Effector memory CD8-positive, alpha-beta T cell (primary cell): ENCODE measurements around the gene OR8D1.

Experiments
- ATAC-seq: fragments of 150-1000 bp; cut with Tn5 transposase; replicated peaks from 2 replicates; pipeline ENCODE4 v1.10.0; 2021; ENCODE audit warnings: mild to moderate bottlenecking, moderate library complexity
- DNase-seq, 3 experiments: peaks; one replicate each; pipeline ENCODE4 v3.0.0; 2021
- H3K27ac Mint-ChIP-seq, 2 donors: one replicate each; pipeline ENCODE4 v1.8.0; 2022; ENCODE audit warnings: mild to moderate bottlenecking in 2 of 2, mixed read lengths in 2 of 2, moderate library complexity in 2 of 2
- H3K27me3 Mint-ChIP-seq, 2 donors: one replicate each; pipeline ENCODE4 v1.8.0; 2022; ENCODE audit warnings: mixed read lengths in 2 of 2
- H3K36me3 Mint-ChIP-seq: one replicate; pipeline ENCODE4 v1.8.0; 2022; ENCODE audit warnings: mild to moderate bottlenecking, moderate library complexity, mixed read lengths; ENCODE audit not compliant: insufficient read depth
- H3K4me1 Mint-ChIP-seq, 2 donors: one replicate each; pipeline ENCODE4 v1.8.0; 2022; ENCODE audit warnings: low read depth in 2 of 2, mixed read lengths in 2 of 2
- H3K4me3 Mint-ChIP-seq, 2 donors: one replicate each; pipeline ENCODE4 v1.8.0; 2022; ENCODE audit warnings: mild to moderate bottlenecking in 2 of 2, mixed read lengths in 2 of 2, moderate library complexity in 2 of 2
- H3K9me3 Mint-ChIP-seq, 2 donors: one replicate each; pipeline ENCODE4 v1.8.0; 2022; ENCODE audit warnings: mixed read lengths in 2 of 2
- total RNA-seq, 9 experiments: gene quantifications; one replicate each; lab custom pipeline; 2026; lab: John Stamatoyannopoulos, UW

OR8D1 gene
- total RNA-seq = 0 to 0.06 (median 0) reads per million in 9 experiments

DNA sequence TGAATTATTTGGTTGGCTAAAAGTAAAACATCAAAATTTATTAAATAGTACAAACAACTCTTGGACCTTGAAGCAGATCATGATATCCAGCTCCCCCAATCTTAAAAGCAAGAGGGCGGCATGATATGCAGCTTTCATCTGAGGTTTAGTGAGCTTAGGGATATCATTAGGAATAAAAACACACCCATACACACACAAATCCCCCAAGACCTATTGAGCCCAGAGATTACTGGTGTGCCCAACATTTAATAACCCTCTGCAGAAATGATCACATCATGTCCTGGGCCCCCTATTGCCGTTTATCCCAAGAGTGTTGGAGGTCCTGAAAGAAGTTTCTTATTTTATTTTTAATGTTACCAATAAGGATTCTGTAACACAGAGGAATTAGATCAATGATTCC, at the start of gene OR8D1:
OR8D1 (minus strand) TSS at position 101 of the 400 bp plus-strand sequence. CDS start 3,183 bp downstream, outside the sequence.
- no peaks in the 10 kb centered on the region for H3K36me3 Mint-ChIP-seq
- H3K27ac Mint-ChIP-seq = no peak within 1 kb of the TSS
- ATAC-seq (no peak), DNase-seq (no peak)
- H3K27me3 Mint-ChIP-seq = no peaks in the 10 kb centered on the region
- H3K9me3 Mint-ChIP-seq = no peaks in the 10 kb centered on the region
- H3K4me1 Mint-ChIP-seq = no peaks in the 10 kb centered on the region
- H3K4me3 Mint-ChIP-seq = no peak within 1 kb of the TSS

DNA sequence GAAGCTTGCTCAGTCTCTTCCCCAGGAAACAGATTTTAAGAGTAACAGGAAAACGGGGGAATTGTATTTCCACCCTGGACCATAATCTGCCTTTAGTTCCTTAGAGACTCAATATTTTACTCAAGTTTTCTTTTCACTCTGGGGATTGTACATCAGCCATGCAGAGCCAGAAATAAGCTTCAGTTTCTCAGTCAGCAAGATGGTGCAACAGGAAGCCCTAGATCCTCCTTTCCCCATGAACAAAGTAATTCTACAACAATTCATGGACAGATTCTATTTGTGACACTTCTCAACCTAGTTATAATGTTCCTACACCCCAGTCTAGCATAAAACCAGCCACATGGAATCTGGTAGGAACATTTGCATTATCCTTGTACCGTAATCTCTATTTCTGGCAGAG, 45.8 kb upstream of the OR8D1 start:
- no peaks in the 10 kb centered on the region for H3K27me3 Mint-ChIP-seq
- DNase-seq (no peak), ATAC-seq (no peak)

DNA sequence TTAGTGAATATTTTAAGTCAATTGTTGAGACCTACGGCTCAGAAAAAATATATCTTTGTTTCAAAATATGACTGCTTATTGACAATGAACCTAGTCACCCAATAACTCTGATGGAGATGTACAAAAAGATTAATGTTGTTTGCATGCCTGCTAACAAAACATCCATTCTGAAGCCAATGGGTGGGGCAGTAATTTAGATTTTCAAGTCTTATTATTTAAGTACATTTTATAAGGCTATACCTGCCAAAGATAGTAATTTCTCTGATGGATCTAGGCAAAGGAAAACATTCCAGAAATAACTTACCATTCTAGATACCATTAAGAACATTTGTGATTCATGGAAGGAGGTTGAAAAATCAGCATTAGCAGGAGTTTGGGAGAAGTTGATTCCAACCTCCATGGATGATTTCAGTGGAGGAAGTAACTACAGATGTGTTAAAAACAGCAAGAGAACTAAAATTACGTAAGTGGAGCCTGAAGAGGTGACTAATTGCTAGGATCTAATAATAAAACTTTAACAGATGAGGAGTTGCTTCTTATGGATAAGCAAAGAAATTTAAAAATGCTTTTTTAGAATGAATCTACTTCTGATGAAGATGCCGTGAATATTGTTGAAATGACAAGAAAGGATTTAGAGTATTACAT, 32.7 kb upstream of the OR8D1 start:
- ATAC-seq = no peak
- H3K4me1 Mint-ChIP-seq = no peaks in the 10 kb centered on the region
- H3K36me3 Mint-ChIP-seq = no peaks in the 10 kb centered on the region
- DNase-seq = no peak
- H3K9me3 Mint-ChIP-seq = peaks cover 0 to 4% of the 10 kb centered on the region in 2 donors
- no peaks in the 10 kb centered on the region for H3K27me3 Mint-ChIP-seq
- H3K4me3 Mint-ChIP-seq = no peak overlapping the region
- no peak overlapping the region for H3K27ac Mint-ChIP-seq

More for the DNA sequence above, 45.8 kb upstream of the OR8D1 start:
- Mint-ChIP-seq H3K9me3 (peaks cover 3 to 5% of the 10 kb centered on the region in 2 donors), H3K4me3 (no peak overlapping the region), H3K4me1 (no peaks in the 10 kb centered on the region), H3K36me3 (peaks cover 4% of the 10 kb centered on the region), H3K27ac (no peak overlapping the region)

DNA sequence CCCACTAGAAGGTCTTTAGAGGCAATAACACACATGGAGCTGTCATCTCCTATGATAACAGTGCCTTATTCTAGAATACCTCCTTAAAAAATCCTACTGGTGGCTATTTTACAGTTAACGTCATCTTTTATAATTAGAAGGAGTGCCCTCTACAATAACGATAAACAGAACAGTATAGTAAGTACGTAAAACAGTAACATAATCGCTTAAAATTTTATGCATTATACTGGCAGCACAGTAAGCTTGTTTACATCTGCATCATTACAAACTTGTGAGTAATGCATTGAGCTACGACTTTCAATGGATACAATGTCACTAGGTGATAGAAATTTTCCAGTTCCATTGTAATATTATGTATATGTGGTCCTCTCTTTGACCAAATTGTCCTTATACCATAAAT, 30.6 kb upstream of the OR8D1 start:
- ATAC-seq (no peak), DNase-seq (no peak)
- Mint-ChIP-seq H3K27me3 (no peaks in the 10 kb centered on the region), H3K27ac (no peak overlapping the region), H3K4me3 (no peak overlapping the region), H3K9me3 (peaks cover 3% of the 10 kb centered on the region in 2 donors), H3K4me1 (no peaks in the 10 kb centered on the region), H3K36me3 (no peaks in the 10 kb centered on the region)

DNA sequence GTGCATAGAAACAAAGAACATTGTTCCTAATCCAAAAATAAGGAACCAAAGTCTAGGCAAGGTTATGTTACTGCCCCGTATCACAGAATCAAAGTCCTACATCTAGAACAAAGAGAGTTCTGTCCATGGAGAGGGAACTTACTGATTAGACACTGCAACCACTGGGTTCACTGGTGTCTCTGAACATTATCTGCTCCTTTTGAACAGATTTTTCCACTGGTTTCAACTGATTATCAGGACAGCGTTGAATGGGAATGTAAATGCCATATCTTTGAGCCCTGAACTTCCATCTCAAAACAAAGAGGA, 26.3 kb upstream of the OR8D1 start:
- Mint-ChIP-seq H3K4me1 (no peaks in the 10 kb centered on the region), H3K27me3 (no peaks in the 10 kb centered on the region), H3K36me3 (no peaks in the 10 kb centered on the region), H3K4me3 (no peak overlapping the region), H3K27ac (no peak overlapping the region), H3K9me3 (peaks cover 3 to 10% of the 10 kb centered on the region in 2 donors)
- DNase-seq = no peak
- no peak for ATAC-seq

DNA sequence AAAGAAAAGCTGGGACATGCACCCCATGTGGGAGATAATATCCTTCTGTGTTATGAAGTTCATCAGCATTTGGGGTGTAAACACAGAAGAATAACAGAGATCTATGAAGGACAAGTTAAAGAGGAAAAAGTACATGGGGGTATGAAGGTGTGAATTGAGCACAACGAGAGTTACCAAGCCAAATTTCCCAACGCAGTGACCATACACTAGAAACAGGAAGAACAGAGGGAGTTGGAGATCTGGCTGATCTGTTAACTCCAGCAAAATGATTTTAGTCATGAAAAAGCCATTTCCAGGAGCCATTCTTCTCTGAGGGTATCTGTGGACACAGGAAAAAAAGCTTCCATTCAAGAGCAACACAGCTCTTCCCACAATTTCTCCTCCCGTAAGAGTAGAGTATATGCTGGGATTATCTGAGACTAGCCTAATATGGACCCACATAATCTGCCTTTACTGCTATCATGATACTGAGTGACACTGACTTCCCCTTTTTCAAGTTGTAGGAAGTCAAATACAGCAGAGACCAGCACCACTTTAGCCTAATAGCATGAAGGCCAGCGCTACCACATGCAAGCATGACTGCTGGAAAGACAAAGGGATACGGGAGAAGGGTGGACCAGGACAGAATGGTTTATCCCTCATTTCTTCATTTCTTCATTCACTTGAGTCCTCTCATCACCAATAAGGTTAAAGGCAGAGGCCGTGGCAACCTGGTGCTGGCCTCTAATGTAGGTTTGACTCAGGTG, 25.8 kb upstream of the OR8D1 start:
- DNase-seq = no peak
- no peak overlapping the region for H3K27ac Mint-ChIP-seq
- no peaks in the 10 kb centered on the region for H3K36me3 Mint-ChIP-seq
- H3K9me3 Mint-ChIP-seq = peaks cover 3 to 10% of the 10 kb centered on the region in 2 donors
- H3K4me1 Mint-ChIP-seq = no peaks in the 10 kb centered on the region
- no peak for ATAC-seq
- H3K4me3 Mint-ChIP-seq = no peak overlapping the region
- H3K27me3 Mint-ChIP-seq = no peaks in the 10 kb centered on the region

DNA sequence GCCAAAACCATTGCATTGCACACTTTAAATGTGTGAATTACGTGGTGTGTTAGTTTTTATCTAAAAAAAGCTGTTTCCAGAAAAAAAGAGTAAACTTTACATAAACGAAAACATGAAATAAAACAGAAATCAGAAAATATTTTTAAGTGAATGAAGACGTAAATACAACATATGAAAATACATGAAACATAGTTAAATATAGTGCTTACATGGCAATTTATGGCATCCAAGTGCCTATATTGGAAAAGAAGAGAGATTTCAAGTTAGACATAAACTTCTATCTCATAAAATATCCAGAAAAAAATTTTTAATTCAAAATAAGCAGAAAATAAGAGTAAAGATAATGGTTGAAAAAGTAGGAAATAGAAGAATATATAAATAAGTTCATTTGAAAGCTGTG, 18.1 kb upstream of the OR8D1 start:
- ATAC-seq = no peak
- H3K4me1 Mint-ChIP-seq = no peaks in the 10 kb centered on the region
- no peaks in the 10 kb centered on the region for H3K27me3 Mint-ChIP-seq
- no peak overlapping the region for H3K4me3 Mint-ChIP-seq
- no peaks in the 10 kb centered on the region for H3K36me3 Mint-ChIP-seq
- no peak for DNase-seq
- H3K9me3 Mint-ChIP-seq = peaks cover 0 to 2% of the 10 kb centered on the region in 2 donors
- no peak overlapping the region for H3K27ac Mint-ChIP-seq

DNA sequence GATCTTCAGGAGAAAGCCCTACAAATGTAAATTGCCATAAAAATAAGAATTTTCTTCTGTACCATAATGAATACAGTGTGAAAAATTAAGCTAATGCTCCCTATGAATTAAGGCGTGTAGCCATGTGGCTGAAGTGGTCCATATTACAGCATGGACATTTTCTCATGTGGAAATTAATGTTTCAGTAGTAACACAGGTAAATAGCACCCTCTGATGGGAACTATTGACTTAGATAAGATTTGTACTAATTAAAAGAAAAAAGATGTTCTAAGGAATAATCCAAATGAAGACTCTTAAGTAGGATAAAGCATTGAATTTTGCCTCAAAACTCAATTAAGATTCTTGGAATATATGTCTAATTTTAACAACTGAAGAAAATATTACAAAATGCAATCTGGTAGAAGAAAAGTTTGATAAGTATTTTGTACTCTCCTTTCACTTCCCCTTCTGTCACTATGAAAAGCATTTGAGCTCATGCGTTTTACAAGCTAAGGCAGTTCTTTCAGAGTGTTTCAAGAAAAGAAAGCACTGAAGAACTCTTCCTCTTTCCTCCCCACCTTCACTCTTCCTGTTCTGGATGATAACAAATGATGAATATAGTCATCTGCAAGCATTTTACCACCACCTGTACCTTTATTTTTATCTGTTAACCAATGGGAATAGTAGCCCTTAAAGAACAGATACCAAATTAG, 16.2 kb upstream of the OR8D1 start:
- Mint-ChIP-seq H3K4me3 (no peak overlapping the region), H3K9me3 (peaks cover 0 to 5% of the 10 kb centered on the region in 2 donors), H3K4me1 (no peaks in the 10 kb centered on the region), H3K27ac (no peak overlapping the region), H3K27me3 (no peaks in the 10 kb centered on the region), H3K36me3 (no peaks in the 10 kb centered on the region)
- ATAC-seq = no peak
- no peak for DNase-seq

DNA sequence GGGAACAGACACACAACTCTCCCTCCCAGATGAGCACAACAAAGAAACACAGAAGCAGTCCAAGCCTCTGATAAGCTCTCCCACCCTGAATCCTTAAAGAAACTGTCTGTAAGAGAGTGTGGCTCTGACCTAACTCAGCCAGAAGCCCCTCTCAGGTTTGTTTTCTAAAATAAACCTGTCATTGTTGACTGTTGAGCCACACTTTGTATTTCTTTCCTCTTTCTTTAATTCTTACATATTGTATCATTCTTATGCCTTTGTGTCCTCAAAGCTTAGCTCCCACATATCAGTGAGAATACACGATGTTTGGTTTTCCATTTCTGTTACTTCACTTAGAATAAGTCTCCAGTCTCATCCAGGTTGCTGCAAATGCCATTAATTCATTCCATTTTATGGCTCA, 14.0 kb upstream of the OR8D1 start:
- Mint-ChIP-seq H3K4me1 (no peaks in the 10 kb centered on the region), H3K9me3 (peaks cover 0 to 5% of the 10 kb centered on the region in 2 donors), H3K27me3 (no peaks in the 10 kb centered on the region), H3K36me3 (no peaks in the 10 kb centered on the region), H3K4me3 (no peak overlapping the region), H3K27ac (no peak overlapping the region)
- no peak for DNase-seq
- ATAC-seq = no peak

DNA sequence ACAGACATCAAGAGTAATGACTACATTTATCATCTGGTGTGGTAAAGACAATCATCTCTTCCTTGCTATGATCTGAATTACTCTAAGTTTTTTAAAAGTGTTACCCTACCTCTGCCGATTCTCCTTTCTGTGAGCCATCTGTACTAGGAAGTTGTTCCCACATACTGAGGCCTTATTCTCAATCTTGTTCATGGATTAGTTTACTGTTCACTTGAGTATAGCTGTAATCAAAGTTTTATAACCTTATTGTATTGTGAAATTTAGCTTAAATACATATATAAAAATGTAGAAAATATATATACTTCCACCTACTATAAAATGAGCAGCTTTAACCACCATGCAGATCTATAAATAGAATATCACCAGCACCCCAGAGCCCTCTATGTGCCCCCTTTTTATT, 8.6 kb upstream of the OR8D1 start:
- H3K36me3 Mint-ChIP-seq = no peaks in the 10 kb centered on the region
- no peaks in the 10 kb centered on the region for H3K27me3 Mint-ChIP-seq
- H3K4me3 Mint-ChIP-seq = no peak overlapping the region
- H3K27ac Mint-ChIP-seq = no peak overlapping the region
- no peak for ATAC-seq
- H3K9me3 Mint-ChIP-seq = peaks cover 4 to 16% of the 10 kb centered on the region in 2 donors
- no peaks in the 10 kb centered on the region for H3K4me1 Mint-ChIP-seq
- no peak for DNase-seq

DNA sequence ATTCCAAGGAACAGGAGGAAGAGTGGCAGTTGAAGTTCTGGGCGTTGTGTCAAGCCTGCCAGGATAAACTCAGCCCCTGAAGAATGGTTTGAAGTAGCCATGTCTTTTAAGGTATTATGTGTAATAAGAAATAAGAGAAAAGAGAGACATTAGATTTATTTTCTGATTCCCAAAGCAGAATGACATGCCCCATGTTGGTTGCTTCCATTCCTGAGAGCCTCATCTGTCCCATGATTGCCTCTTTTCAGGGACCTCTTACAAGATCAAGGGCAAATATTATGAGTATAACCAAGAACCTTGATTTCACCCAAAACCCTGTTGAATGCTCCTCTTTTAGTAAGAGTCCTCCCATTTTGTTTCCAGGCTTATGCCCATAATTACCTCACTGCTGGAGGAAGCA, 6.3 kb upstream of the OR8D1 start, which contains the start of gene OR8D2:
OR8D2 (minus strand) TSS at position 101 of the 400 bp plus-strand sequence; CDS start at position 101, 0 bp downstream.
- ATAC-seq = no peak

DNA sequence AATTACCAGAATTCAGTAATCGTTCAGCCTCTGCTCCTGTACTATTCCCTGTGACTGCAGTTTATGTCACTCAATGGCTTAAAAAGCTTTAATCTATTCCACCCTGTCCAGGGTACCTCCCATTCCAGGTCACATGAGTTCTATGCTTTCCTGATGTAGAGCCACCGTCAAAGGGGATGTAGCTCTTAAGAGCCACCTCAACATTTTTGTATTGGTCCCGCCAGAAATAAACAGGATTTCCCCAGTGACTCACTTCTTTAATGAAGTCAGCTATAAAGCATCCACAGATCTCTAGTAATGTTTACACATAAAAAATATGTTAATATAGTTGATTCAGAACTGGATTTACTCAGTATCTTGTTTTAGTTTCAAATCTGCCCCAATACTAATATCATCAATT, 1.3 kb upstream of the OR8D1 start:
- H3K9me3 Mint-ChIP-seq = peaks cover 2 to 9% of the 10 kb centered on the region in 2 donors
- no peaks in the 10 kb centered on the region for H3K27me3 Mint-ChIP-seq
- no peak for ATAC-seq
- DNase-seq = no peak
- no peak overlapping the region for H3K27ac Mint-ChIP-seq
- H3K4me3 Mint-ChIP-seq = no peak overlapping the region
- no peaks in the 10 kb centered on the region for H3K4me1 Mint-ChIP-seq
- H3K36me3 Mint-ChIP-seq = no peaks in the 10 kb centered on the region

More for the DNA sequence above, 6.3 kb upstream of the OR8D1 start, which contains the start of gene OR8D2:
- Mint-ChIP-seq H3K27ac (no peak within 1 kb of the TSS), H3K36me3 (no peaks in the 10 kb centered on the region), H3K27me3 (no peaks in the 10 kb centered on the region), H3K4me3 (no peak within 1 kb of the TSS), H3K4me1 (no peaks in the 10 kb centered on the region), H3K9me3 (peaks cover 2 to 16% of the 10 kb centered on the region in 2 donors)
- no peak for DNase-seq

DNA sequence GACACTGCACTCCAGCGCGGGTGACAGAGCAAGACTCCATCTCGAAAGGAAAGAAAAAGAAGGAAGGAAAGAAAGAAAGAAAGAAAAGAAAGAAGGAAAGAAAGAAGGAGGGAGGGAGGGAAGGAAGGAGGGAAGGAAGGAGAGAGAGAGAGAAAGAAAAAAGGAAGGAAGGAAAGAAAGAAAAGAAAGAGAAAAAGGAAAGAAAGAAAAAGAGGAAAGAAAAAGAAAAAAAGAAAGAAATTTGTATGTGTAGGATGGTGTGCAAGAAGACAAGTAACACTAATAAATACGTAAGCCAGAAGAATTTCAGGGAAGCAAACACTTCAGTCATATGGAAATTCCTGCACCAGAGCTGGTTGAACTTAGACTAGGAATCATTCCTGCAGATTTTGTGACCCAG, 618 bp downstream of the OR8D1 start:
- Mint-ChIP-seq H3K4me3 (no peak overlapping the region), H3K9me3 (no peaks in the 10 kb centered on the region), H3K4me1 (no peaks in the 10 kb centered on the region), H3K27ac (no peak overlapping the region), H3K36me3 (no peaks in the 10 kb centered on the region), H3K27me3 (no peaks in the 10 kb centered on the region)
- DNase-seq = no peak
- no peak for ATAC-seq

DNA sequence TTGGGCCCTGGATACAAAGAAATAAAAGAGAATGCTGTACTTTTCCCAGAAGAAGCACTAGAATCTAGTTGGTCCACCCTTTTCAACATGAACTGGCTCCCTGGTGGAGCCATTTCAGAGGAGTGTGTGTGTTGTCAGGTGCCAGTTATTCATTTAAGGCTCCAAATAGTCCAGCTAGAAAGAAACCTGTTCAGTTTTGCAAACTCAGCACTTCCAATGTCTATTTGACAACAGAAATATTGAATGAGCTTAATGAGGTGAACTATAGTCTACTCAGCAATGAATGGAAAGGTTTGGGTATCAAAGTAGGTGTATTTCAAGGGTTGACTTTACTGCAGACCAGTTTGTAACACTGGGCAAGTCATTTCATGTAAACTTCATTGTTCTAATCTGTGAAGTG, 2.1 kb downstream of the OR8D1 start:
- Mint-ChIP-seq H3K9me3 (no peaks in the 10 kb centered on the region), H3K27ac (no peak overlapping the region), H3K36me3 (no peaks in the 10 kb centered on the region), H3K4me3 (no peak overlapping the region), H3K4me1 (no peaks in the 10 kb centered on the region), H3K27me3 (no peaks in the 10 kb centered on the region)
- DNase-seq (no peak), ATAC-seq (no peak)
